Trophoblast cell (in vitro differentiated cells and primary cell): Measurements from ENCODE around the gene SDC1.
A peak's percentile ranks its signal among the peaks of the same experiment; 100 is the strongest.

Source experiments
- DNase-seq, 2 donors: peaks; one replicate each; pipeline ENCODE4 v3.0.0-alpha.2; 2016
- H2AFZ ChIP-seq: 2 replicates; pipeline ENCODE4 v1.6.1; 2013; ENCODE audit warnings: low read length, moderate library complexity, mild to moderate bottlenecking; ENCODE audit not compliant: insufficient read depth, poor library complexity
- H2AK5ac ChIP-seq: 2 replicates; pipeline ENCODE4 v1.6.1; 2013; ENCODE audit warnings: mild to moderate bottlenecking, low read length
- H2BK120ac ChIP-seq: 2 replicates; pipeline ENCODE4 v1.6.1; 2013; ENCODE audit warnings: low read length, mild to moderate bottlenecking, moderate library complexity; ENCODE audit not compliant: insufficient read depth, poor library complexity
- H2BK12ac ChIP-seq: 2 replicates; pipeline ENCODE4 v1.6.1; 2013; ENCODE audit warnings: mild to moderate bottlenecking, low read length, moderate library complexity
- H2BK5ac ChIP-seq: 2 replicates; pipeline ENCODE4 v1.6.1; 2013; ENCODE audit warnings: low read length, low read depth, moderate library complexity, mild to moderate bottlenecking; ENCODE audit not compliant: poor library complexity
- H3K14ac ChIP-seq: 2 replicates; pipeline ENCODE4 v1.6.1; 2013; ENCODE audit warnings: mild to moderate bottlenecking, low read length
- H3K18ac ChIP-seq: 2 replicates; pipeline ENCODE4 v1.6.1; 2013; ENCODE audit warnings: mild to moderate bottlenecking, low read length
- H3K23ac ChIP-seq: 2 replicates; pipeline ENCODE4 v1.6.1; 2013; ENCODE audit warnings: low read length
- H3K27ac ChIP-seq: 2 replicates; pipeline ENCODE4 v1.5.1; 2013; ENCODE audit warnings: low read depth, mild to moderate bottlenecking, inconsistent platforms, low read length, moderate library complexity
- H3K27me3 ChIP-seq: 2 replicates; pipeline ENCODE4 v1.6.1; 2013; ENCODE audit warnings: inconsistent platforms, mild to moderate bottlenecking, low read length, moderate library complexity; ENCODE audit not compliant: insufficient read depth
- H3K36me3 ChIP-seq, 2 experiments: 1 replicate in 1 of 2; 2 replicates in 1 of 2; pipeline ENCODE4 v1.6.1; 2013; ENCODE audit warnings: low read length in 2 of 2, mild to moderate bottlenecking in 2 of 2, moderate library complexity in 1 of 2; ENCODE audit not compliant: insufficient read depth in 2 of 2, control insufficient read depth in 1 of 2
- H3K4ac ChIP-seq: 2 replicates; pipeline ENCODE4 v1.6.1; 2013; ENCODE audit warnings: low read depth, mild to moderate bottlenecking, low read length, moderate library complexity
- H3K4me1 ChIP-seq, 2 experiments: 1 replicate in 1 of 2; 2 replicates in 1 of 2; pipeline ENCODE4 v1.6.1; 2013; ENCODE audit warnings: low read length in 2 of 2, mild to moderate bottlenecking in 2 of 2, moderate library complexity in 1 of 2; ENCODE audit not compliant: insufficient read depth in 2 of 2, control insufficient read depth in 1 of 2
- H3K4me2 ChIP-seq: 2 replicates; pipeline ENCODE4 v1.6.1; 2013; ENCODE audit warnings: inconsistent platforms, mild to moderate bottlenecking, low read length, moderate library complexity
- H3K4me3 ChIP-seq: 2 replicates; pipeline ENCODE4 v1.5.1; 2013; ENCODE audit warnings: mild to moderate bottlenecking, low read depth, low read length, inconsistent platforms
- H3K79me1 ChIP-seq: one replicate; pipeline ENCODE4 v1.6.1; 2013; ENCODE audit warnings: low read length
- H3K79me2 ChIP-seq: 2 replicates; pipeline ENCODE4 v1.6.1; 2013; ENCODE audit warnings: low read length, mild to moderate bottlenecking; ENCODE audit not compliant: control insufficient read depth, insufficient read depth, poor library complexity
- H3K9ac ChIP-seq: 2 replicates; pipeline ENCODE4 v1.6.1; 2013; ENCODE audit warnings: mild to moderate bottlenecking, low read length
- H3K9me3 ChIP-seq: 2 replicates; pipeline ENCODE4 v1.6.1; 2013; ENCODE audit warnings: low read depth, mild to moderate bottlenecking, control low read depth, inconsistent platforms, low read length; ENCODE audit not compliant: insufficient read depth
- H4K12ac ChIP-seq: 2 replicates; pipeline ENCODE4 v1.6.1; 2013; ENCODE audit warnings: low read depth, mild to moderate bottlenecking, low read length, moderate library complexity
- H4K8ac ChIP-seq: 2 replicates; pipeline ENCODE4 v1.6.1; 2013; ENCODE audit warnings: low read depth, mild to moderate bottlenecking, low read length, moderate library complexity
- H4K91ac ChIP-seq: one replicate; pipeline ENCODE4 v1.6.1; 2013; ENCODE audit warnings: low read depth, mild to moderate bottlenecking, low read length, moderate library complexity
- WGBS: extraction: QIAGEN DNeasy Blood & Tissue Kit; methylation state at CpG from one replicate; pipeline ENCODE4 v1.1.7; 2013; ENCODE audit warnings: missing lambda C conversion rate; ENCODE audit not compliant: insufficient read length, insufficient coverage; ENCODE audit errors: extremely low coverage; 5-methylcytosine and 5-hydroxymethylcytosine counted together

SDC1 gene

DNA sequence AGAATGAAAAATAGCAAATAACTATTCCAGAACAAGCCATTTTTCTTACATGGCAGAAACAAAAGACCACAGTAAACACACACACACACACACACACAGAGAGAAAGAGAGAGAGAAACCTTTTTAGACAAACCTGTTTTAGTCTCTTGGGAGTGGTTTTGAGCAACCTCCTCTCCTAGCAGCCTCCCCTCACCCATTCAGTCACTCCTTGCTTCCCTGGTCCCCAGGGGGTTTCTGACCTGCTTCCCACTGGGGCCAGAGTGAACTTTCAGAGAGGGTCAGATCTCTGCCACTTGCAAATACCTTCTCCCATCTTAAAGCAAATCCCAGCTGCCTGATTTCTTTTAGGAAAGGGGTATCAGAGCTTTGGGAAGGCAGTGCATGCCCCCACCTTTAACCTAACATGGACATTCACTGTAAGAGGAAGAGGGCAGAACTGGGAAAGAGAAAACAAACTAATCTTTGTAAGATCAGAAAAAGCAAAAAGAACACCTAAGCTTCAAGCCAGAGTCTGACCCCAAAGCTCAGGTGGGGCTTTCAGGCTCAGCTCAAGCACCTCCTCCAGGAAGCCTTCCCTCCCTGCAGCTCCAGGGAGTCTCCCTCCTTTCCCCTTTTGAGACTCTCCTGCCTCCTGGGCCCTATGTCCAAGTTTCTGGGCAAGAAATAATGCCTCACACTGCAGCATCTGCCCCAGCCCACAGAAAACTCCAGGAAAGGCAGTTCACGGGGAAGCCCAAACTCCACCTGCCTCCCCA is 2.7 kb downstream of the SDC1 start:
- no peak overlapping the region for H3K14ac ChIP-seq
- peaks cover 16% of the 10 kb centered on the region for H3K27me3 ChIP-seq
- H2BK120ac ChIP-seq, result no peak overlapping the region
- no peak overlapping the region for H3K23ac ChIP-seq
- H3K36me3 ChIP-seq, result peaks cover 3 to 8% of the 10 kb centered on the region in 2 experiments
- no peak overlapping the region for H3K27ac ChIP-seq
- no peak overlapping the region for H2AK5ac ChIP-seq
- no peak overlapping the region for H2BK12ac ChIP-seq
- no peak for DNase-seq
- H3K18ac ChIP-seq, result no peak overlapping the region
- H3K79me2 ChIP-seq, result peaks cover 2% of the 10 kb centered on the region
- H4K12ac ChIP-seq, result no peak overlapping the region
- H4K8ac ChIP-seq, result no peak overlapping the region
- no peak overlapping the region for H3K9ac ChIP-seq
- H3K4me1 ChIP-seq, result peaks cover 5 to 7% of the 10 kb centered on the region in 2 experiments
- no peak overlapping the region for H3K4me2 ChIP-seq
- no peak overlapping the region for H2AFZ ChIP-seq
- H4K91ac ChIP-seq, result no peak overlapping the region
- H2BK5ac ChIP-seq, result no peak overlapping the region
- peaks cover 11% of the 10 kb centered on the region for H3K79me1 ChIP-seq
- WGBS, result no CpG with 5 or more reads among the region's 1 CpG
- H3K4me3 ChIP-seq, result no peak overlapping the region
- peaks cover 1% of the 10 kb centered on the region for H3K9me3 ChIP-seq
- H3K4ac ChIP-seq, result no peak overlapping the region

DNA sequence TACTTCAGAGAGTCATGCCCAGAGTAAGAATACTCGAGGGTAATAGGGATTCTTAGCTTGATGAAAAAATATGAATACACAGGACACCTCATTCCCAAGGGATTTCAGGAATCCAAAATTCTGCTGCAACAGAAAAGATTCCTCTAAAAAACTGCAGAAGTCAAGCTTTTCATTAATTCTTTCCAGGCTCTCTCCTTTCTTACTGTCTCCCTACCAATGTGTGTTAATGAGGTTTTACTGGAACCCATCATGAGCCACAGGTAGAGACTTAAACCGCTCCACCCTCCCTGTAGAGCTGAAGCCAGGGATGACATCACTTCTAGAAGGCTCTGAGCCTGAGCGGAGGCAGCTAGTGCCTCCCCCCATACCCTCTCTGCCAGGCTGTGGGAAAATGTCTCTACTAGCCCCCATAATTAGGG is 3.4 kb downstream of the SDC1 start:
- Histone ChIP-seq H3K18ac (no peak overlapping the region), H3K4ac (no peak overlapping the region)

DNA sequence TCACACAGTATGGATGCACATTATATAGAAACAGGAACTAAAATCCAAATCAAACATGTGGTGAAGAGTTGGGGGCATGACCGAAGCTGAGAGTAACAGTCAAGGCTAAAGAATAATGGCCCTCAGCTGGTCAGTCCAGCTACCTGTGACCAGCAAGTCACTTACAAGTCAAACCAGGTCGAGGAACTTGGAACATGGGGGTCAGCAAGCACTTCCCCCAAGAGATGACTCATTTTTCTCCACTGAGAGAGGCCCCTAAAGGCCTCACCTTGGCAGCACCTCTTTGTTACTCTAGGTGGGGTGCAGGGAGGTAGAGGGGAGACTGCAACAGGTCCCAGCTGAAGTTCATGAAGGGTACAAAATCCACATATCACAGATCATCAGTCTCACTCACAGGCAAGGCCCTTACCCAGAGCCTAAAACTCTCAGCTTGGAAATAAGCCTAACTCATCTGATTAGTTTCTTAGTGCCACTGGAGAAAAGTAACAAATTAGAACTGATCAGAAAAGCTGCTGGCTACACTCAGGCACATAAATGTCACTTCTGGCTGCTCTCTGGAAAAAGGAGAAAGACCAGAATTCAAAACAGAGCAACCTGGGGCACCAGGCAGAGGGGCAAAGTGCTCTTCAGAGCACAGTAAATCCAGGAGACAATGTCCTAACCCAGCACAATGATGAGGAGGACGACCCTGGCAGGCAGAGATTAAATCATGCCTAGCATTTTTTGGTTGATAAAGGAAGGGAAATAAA is 4.0 kb downstream of the SDC1 start:
- Histone ChIP-seq H3K23ac (no peak overlapping the region), H4K91ac (no peak overlapping the region), H3K9ac (no peak overlapping the region), H3K36me3 (peaks cover 3 to 8% of the 10 kb centered on the region in 2 experiments), H2AK5ac (no peak overlapping the region), H2BK120ac (no peak overlapping the region), H3K79me1 (peaks cover 11% of the 10 kb centered on the region), H3K4me3 (no peak overlapping the region), H4K8ac (no peak overlapping the region), H3K4me1 (peaks cover 5 to 7% of the 10 kb centered on the region in 2 experiments), H3K4ac (no peak overlapping the region), H2BK12ac (no peak overlapping the region), H2AFZ (no peak overlapping the region), H3K9me3 (peaks cover 1% of the 10 kb centered on the region), H2BK5ac (no peak overlapping the region), H3K4me2 (no peak overlapping the region), H3K79me2 (peaks cover 2% of the 10 kb centered on the region), H3K18ac (no peak overlapping the region), H3K27ac (no peak overlapping the region), H3K27me3 (peaks cover 16% of the 10 kb centered on the region), H4K12ac (no peak overlapping the region), H3K14ac (no peak overlapping the region)
- DNase-seq, result no peak
- WGBS, result no CpG with 5 or more reads among the region's 3 CpGs

More for the DNA sequence above, 3.4 kb downstream of the SDC1 start:
- H3K79me1 ChIP-seq, result peaks cover 11% of the 10 kb centered on the region
- H2AK5ac ChIP-seq, result no peak overlapping the region
- peaks cover 1% of the 10 kb centered on the region for H3K9me3 ChIP-seq
- H3K4me1 ChIP-seq, result peaks cover 5 to 7% of the 10 kb centered on the region in 2 experiments
- no peak overlapping the region for H3K23ac ChIP-seq
- no peak overlapping the region for H2BK5ac ChIP-seq
- peak in 1 of 2 donors; percentile 61 for DNase-seq
- H4K8ac ChIP-seq, result no peak overlapping the region
- no peak overlapping the region for H3K14ac ChIP-seq
- no peak overlapping the region for H2BK12ac ChIP-seq
- H3K79me2 ChIP-seq, result peaks cover 2% of the 10 kb centered on the region
- H2AFZ ChIP-seq, result no peak overlapping the region
- peaks cover 3 to 8% of the 10 kb centered on the region in 2 experiments for H3K36me3 ChIP-seq
- peaks cover 16% of the 10 kb centered on the region for H3K27me3 ChIP-seq
- no peak overlapping the region for H3K4me3 ChIP-seq
- no peak overlapping the region for H3K9ac ChIP-seq
- H4K91ac ChIP-seq, result no peak overlapping the region
- no peak overlapping the region for H3K4me2 ChIP-seq
- no peak overlapping the region for H4K12ac ChIP-seq
- no peak overlapping the region for H2BK120ac ChIP-seq
- no peak overlapping the region for H3K27ac ChIP-seq
- no CpG with 5 or more reads among the region's 3 CpGs for WGBS

DNA sequence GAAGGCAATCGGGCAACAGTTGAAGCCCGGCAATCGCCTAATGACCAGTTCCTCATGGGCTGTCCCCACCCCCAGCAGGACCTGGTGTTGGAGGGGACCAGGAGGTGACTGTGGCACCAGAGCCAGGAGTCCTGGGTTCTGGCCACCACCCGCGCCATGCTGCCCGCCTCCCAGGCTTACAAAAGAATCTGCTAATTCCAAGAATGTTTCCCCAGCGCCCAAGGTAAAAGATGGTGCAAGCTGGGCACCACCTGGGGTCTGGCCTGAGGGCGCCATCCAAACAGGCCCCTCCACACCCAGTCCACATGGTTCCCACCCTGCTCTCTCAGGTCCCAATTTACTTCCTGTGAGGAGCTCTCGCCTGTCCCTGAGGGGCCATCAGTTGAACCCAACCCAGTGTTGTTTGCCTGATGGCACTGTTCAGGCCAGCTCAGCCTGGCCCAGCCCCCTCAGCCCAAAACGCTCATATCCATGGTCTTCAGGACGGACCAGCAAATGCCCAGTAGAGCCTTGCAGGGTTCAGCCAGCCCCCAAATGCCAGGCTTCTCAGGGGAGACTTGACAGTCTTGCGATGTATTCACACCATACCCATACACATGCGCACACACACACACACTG is 5.1 kb downstream of the SDC1 start:
- Histone ChIP-seq H3K4me1 (peaks cover 3 to 5% of the 10 kb centered on the region in 2 experiments), H3K4me2 (no peak overlapping the region), H2BK12ac (no peak overlapping the region), H4K12ac (no peak overlapping the region), H3K9ac (no peak overlapping the region), H2BK120ac (no peak overlapping the region), H3K27me3 (peaks cover 16% of the 10 kb centered on the region), H3K27ac (no peak overlapping the region), H3K79me2 (peaks cover 2% of the 10 kb centered on the region), H3K36me3 (peaks cover 3 to 12% of the 10 kb centered on the region in 2 experiments), H2AFZ (no peak overlapping the region), H3K9me3 (peaks cover 1% of the 10 kb centered on the region), H3K14ac (no peak overlapping the region), H4K8ac (no peak overlapping the region), H3K79me1 (peaks cover 6% of the 10 kb centered on the region), H3K18ac (no peak overlapping the region), H2AK5ac (no peak overlapping the region), H2BK5ac (no peak overlapping the region), H4K91ac (no peak overlapping the region), H3K4ac (no peak overlapping the region), H3K4me3 (no peak overlapping the region), H3K23ac (no peak overlapping the region)
- no peak for DNase-seq
- WGBS, result no CpG with 5 or more reads among the region's 13 CpGs
